KOPT-K1 (cell line): ENCODE results near the gene BACH2.
"Not testable (repeated sequence)": the region's sequence is repeated elsewhere in the genome, so short reads cannot be mapped to it uniquely, and the experiment has no call there.

Experiments used
- H3K27ac ChIP-seq: fragments of 200-600 bp; sonication (generic); 2 replicates; pipeline ENCODE4 v1.5.1; 2016; ENCODE audit warnings: antibody characterized with exemption, mild to moderate bottlenecking, low read depth, low read length; ENCODE audit not compliant: poor library complexity, severe bottlenecking
- H3K36me3 ChIP-seq: fragments of 200-600 bp; sonication (generic); 2 replicates; pipeline ENCODE4 v1.5.1; 2017; ENCODE audit warnings: antibody characterized with exemption, mild to moderate bottlenecking, low read length, moderate library complexity; ENCODE audit not compliant: insufficient read depth
- H3K9me3 ChIP-seq: fragments of 200-600 bp; sonication (generic); 2 replicates; pipeline ENCODE4 v1.5.1; 2017; ENCODE audit warnings: antibody characterized with exemption, low read length, mild to moderate bottlenecking; ENCODE audit not compliant: insufficient read depth, poor library complexity, severe bottlenecking

The BACH2 gene

DNA sequence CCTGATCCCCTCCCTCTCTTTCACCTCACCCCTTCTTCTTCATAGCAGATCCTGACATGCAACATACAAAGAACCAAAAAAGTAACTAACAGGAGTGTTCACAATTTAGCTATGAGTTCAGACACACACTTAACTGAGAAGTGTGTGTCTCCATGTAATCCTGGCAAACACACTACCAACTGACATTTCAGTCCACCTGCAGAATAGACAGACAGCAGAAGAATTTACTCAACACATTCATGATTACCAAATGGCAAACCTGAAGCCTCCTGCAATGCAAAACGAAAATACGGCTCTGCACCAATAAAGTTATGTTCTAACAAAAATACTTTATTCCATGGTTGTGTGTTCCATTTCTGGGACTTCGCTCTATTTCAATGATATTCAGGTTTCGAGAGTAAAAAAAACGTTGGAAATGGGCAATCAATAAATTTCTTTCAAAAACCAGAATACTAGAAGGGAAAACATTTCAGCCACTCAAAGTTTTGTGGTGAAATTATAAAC, 2.6 kb downstream of the BACH2 start:
- H3K27ac ChIP-seq: no peak overlapping the region
- no peaks in the 10 kb centered on the region for H3K9me3 ChIP-seq
- H3K36me3 ChIP-seq: no peaks in the 10 kb centered on the region

DNA sequence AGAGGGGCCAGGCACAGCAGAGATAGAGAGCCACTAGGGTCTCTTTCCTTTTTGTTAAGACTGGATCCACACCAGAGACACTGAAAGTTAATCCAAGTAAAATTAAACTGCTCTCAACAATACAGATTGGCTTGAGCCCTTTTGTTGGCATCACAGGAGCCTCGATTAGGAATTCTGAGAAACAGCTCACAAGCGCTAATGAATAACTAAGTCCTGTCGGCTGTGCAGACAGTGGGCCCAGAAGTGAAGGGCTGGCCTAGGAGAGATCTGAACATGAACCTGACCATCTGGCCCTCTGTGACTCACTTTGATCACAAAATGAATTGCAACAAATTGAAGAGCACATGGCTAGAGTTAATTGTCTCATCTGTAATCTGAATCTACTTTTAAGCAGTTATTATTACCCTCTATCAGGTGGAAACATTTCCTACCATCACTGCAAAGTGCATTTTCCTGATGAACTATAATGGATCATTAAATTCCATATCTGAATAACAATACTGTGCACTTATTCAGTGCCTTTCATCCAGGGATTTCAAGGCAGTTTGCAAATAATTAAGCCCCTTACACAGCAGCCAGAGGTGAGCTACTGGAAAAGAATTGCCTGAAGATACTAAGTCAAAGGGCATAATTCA, 3.2 kb downstream of the BACH2 start:
- no peaks in the 10 kb centered on the region for H3K36me3 ChIP-seq
- H3K9me3 ChIP-seq: no peaks in the 10 kb centered on the region
- no peak overlapping the region for H3K27ac ChIP-seq

DNA sequence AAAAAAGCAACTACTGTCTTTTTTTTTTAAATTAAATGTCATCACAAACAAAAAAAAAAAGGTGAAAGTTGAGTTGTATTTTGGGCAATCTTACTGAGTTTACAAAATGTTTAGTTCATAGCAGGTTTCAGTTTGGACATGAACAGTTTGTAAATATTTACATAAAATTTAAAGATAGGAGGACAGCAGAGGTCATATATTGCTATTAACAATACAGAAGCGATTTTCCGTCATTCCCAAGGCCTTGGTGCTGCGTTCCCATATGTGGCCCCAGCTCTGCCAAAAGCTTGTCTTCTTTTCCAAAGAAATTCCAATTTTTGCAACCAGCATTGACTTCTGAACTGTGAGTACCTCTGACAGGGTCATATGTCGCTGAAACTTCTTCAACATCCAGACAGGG, 5.1 kb downstream of the BACH2 start:
- no peak overlapping the region for H3K27ac ChIP-seq
- no peaks in the 10 kb centered on the region for H3K36me3 ChIP-seq
- H3K9me3 ChIP-seq: peaks cover 7% of the 10 kb centered on the region

DNA sequence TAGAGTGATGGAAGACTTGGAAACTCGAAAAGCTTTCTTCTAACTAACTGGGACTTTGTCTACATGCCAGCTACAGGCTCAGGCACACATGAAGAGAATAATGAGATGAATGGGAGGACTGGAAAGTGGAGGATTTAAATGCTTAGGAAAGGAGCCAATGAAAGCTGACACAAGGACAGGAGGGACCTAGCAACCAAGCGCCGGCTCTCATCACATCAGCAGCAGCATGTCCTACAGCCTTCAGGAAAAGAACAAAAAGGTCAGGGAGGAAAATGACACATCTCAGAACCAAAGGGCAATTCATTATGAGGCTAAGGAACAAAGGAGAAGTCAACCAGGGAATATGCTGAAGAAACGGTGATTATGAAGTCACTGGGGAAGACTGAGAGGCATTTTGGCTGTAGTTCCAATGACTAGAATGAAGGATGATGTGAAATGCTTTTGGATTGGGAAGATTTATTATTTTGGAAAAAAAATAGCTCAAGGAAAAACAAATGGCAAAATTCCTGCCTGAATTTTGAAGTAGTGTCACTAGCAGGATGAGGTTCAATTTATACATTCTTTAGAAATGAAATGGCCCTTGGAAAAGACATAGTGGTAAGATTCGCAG, 5.7 kb downstream of the BACH2 start:
- no peaks in the 10 kb centered on the region for H3K36me3 ChIP-seq
- H3K27ac ChIP-seq: no peak overlapping the region
- H3K9me3 ChIP-seq: peaks cover 7% of the 10 kb centered on the region

DNA sequence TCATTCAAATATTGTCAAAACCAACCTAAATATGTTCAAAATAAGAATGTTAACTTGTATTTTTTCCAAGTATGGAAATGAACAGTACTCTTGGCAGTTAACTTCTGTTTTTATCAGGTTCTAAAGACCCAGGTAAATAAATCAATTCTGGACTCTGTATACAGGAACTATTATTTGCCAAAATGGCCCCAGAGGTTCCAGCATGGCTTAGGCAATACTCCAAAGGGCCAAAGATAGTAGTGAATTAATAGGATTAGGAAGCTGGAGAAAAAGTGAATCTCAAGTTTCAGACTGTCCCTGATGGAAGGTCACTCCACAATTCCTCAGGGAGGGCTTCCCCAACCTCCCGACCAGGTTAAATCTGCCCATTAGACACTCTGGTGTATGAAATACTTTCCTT, 6.7 kb downstream of the BACH2 start:
- no peak overlapping the region for H3K27ac ChIP-seq
- H3K9me3 ChIP-seq: peaks cover 7% of the 10 kb centered on the region
- H3K36me3 ChIP-seq: no peaks in the 10 kb centered on the region

DNA sequence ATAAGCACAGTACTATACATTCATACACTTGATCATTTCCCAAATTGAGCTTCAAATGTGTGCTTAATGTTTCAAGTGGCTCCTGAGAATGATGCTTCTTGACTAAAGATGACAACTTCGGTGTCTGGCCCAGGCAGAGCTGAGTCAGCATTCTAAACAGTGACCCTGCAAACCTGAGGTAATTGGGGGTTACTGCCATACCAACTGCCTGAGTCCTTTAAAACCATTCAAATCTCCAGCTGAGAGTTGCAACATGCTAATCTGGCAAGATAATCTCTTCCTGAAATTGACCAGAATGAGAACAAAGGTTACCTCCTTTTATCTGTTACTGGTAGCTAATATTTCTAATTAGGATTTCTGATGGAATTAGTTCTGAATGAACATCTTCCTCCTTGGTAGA, 8.2 kb downstream of the BACH2 start:
- Histone ChIP-seq H3K9me3 (peaks cover 7% of the 10 kb centered on the region), H3K27ac (no peak overlapping the region), H3K36me3 (no peaks in the 10 kb centered on the region)

DNA sequence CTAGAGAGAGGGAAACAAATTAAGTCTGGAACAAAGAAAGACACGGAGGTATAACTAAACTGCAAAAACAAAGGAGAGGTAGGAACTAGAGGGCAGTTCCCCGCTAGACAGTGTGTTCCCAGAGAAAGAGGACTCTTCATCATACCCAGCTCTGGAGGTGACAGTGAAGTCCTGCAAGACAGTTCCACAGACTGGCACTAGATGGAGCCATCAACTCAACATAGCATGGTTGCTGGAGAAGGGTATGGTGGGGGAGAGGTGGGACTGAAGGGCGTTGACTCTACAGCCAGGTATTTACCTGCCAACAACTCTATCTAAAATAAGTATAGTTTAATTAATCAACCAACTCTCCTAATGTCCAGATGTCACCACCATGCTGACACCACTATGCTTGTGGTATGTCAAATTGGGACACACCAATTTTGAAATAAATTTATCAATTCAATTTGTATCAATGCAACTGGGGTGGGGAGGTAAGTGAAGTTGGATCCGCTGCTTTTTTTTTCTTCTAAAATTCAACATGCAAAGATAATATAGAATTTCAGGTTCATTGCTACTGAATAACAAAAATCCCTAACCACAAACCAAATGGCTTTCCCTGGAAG, 9.7 kb downstream of the BACH2 start:
- Histone ChIP-seq H3K9me3 (peaks cover 7% of the 10 kb centered on the region), H3K36me3 (no peaks in the 10 kb centered on the region), H3K27ac (peak overlapping the region; percentile 58)

DNA sequence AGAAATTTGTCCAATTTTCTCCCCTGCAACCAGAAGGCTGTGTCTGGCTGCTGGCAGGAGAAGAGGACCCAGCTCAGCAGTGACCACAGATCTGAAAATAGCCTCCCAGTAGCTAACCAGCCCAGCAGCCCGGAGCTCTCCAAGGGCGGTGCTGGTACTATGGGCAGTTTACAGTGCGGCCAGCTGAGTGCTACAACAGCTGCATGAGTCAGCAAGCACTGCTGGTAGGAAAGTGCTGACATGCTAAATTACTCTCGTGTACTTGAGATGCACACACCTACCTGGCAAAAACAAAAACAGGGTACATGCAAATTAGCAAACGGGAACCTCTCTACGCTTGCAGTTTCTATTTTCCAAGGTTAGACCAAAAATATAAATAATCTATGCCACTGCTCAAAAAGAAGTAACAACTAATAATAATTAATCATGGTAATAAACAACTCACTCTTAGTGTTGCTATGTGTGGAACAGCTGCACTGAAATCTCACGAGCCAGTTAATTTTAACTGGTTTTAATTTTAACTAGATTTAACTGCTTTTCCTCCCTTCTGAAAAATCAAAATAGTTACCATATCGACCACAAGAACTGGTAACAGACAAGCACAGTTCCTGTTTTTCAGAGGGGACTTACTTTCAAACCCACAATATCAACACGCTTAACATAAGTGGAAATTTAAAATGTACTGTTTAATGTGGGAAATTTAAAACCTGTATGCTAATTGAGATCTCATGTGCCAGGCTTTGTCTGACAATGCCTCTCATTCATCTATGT, 10.8 kb downstream of the BACH2 start:
- peaks cover 7% of the 10 kb centered on the region for H3K9me3 ChIP-seq
- no peaks in the 10 kb centered on the region for H3K36me3 ChIP-seq
- peak overlapping the region; percentile 58 for H3K27ac ChIP-seq

DNA sequence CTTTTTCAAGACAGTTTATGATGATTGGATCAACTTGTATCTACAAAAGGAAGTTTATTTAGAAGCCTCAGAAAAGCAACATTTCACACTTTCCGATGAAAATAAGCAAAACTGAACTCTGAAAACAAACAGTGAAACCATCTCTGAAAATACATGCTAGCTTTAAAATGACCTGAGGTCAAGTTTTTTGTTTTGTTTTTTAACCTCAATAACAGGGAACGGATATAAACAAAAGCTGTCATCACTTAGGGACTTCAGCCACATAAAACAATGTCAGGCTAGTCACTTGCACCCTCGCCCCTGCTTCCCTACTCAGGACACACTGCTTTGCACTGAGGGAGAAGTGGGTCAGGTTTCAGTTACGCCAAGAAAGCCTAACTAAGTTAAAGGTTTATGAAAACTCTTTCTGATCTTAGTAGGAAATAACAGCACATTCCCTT, 11.6 kb downstream of the BACH2 start:
- Histone ChIP-seq H3K9me3 (peaks cover 7% of the 10 kb centered on the region), H3K36me3 (no peaks in the 10 kb centered on the region), H3K27ac (peak overlapping the region; percentile 58)

DNA sequence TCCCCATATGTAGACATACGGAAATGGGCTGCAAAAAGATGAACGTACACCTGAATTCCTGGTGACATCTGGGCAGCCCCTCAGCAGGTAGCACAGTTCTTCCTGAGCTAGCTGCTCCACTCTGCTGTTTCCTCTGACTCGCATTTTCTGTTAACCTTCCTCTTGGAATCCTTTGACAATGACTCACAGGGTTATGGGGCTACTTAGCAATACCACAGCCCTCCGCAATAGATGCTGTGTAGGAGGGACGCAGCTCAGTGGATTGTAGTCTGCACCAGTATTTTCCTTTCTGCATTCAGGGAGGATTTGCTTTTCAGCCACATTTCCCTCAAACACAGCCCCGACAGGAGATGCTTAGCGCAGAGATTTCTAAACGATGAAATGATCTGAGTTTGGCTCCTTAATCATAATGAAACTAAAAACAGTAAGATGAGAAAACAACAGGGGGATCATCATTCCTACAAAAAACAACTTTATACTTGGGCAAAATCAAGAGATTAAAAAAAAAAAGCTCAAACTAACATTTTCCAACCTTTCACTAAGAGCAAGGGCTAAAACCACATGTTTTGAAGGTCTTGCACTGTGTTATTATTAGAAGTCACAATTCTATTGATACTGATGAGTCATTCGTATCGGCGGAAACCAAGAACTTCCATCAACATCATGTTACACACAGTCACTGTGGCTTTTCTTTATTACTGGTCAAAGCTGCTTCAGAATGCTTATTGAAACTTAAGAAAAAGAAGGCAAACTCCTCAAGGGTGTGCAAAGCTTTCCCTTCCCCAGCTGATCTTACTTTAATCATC, 12.2 kb downstream of the BACH2 start:
- peaks cover 7% of the 10 kb centered on the region for H3K9me3 ChIP-seq
- H3K36me3 ChIP-seq: no peaks in the 10 kb centered on the region
- peak overlapping the region; percentile 58 for H3K27ac ChIP-seq

DNA sequence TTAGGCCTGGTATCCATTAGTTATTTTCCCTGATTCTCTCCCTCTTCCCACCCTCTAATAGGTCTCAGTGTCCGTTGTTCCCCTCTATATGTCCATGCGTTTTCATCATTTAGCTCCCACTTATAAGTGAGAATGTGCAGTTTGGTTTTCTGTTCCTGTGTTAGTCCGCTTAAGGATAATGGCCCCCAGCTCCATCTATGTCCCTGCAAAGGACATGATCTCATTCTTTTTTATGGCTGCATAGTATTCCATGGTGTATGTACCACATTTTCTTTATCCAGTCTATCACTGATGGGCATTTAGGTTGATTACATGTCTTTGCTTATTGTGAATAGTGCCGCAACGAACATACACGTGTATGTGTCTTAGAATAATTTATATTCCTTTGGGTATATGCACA, 14.4 kb downstream of the BACH2 start:
- not testable (repeated sequence) for H3K27ac ChIP-seq, H3K9me3 ChIP-seq

DNA sequence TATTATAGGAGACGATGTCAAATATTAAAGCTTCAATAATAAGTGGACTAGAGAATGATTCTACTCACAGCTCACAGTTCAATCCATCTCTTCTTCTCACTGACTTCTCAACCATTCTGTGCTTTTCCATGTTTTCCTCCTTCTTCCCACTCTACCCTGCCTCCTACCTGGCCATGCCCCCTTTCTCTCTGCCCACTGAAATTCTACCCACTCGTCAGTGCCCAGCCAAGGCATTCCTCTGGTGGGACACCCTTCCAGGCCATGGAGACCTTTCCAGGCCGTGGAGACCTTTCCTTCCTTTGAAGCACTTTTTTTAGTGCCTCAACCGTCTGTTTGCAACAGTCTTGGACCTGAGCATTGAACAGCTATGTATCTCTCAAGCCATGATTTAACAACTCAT, 18.5 kb downstream of the BACH2 start:
- Histone ChIP-seq H3K27ac (no peak overlapping the region), H3K9me3 (no peaks in the 10 kb centered on the region), H3K36me3 (no peaks in the 10 kb centered on the region)

More for the DNA sequence above, 14.4 kb downstream of the BACH2 start:
- not testable (repeated sequence) for H3K36me3 ChIP-seq

DNA sequence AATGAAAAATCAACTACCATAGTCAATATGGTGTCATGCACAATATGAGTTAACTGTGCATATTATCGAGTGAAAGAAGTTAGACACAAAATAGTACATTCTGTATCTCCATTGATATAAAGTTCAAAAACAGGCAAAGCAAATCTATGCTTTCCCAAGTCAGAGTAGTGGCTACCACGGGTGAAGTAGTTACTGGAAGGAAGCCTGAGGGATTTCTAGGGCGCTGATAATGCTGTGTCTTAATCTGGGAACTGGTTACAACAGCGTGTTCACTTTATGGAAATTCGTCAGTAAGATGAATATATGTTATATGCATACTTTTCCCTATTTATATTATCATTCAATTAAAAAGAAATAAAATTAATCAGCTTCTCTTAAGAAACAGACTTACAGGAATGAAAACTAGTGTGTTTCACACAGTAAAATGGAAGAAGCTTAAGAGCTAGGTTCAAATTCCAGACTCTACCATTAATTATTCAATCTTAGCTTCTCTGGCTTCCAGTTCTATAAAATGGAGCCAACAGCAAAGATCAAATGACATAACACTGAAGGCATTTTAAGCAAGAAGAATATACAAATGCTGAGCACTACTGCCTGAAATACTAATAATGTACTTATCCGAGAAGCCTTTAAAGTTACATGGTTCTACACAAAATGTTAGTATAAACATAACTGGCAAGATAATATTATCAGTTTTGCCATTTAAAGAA, 19.2 kb downstream of the BACH2 start:
- Histone ChIP-seq H3K9me3 (no peaks in the 10 kb centered on the region), H3K36me3 (no peaks in the 10 kb centered on the region), H3K27ac (no peak overlapping the region)

DNA sequence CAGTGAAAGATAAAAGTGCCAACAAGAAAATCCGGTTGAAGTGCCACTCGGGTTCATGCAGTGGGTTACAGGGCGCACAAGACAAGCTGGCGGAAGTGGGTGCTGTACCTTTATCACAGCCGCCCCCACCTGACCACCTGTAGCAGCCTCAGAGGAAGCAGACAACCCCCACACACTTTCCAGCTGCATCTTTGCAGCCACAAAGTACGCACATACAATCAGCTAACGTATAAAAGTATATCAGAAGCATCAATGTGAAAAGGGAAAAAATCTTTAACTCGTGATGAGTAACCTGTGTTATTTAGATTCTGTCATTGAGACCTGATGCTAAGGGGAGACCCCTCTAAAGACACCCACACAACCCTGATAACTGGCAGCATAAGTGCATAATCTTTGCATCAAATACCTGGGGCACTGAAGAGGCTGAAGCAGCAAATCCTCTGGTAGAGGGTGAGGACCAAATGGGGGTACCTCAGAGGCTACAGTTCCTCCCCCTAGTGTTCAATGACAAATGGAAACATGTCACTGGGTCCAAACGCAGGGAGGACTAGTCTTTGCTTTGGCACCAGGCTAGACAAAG, 22.1 kb downstream of the BACH2 start:
- peaks cover 19% of the 10 kb centered on the region for H3K9me3 ChIP-seq
- no peaks in the 10 kb centered on the region for H3K36me3 ChIP-seq
- H3K27ac ChIP-seq: peak overlapping the region; percentile 82
